Measurements from ENCODE around the gene KIAA0513. TPM values are rescaled to one million over a fixed set of nuclear protein-coding genes. Genes with fewer than 3 reads are reported as not detected.

The KIAA0513 gene
- total RNA-seq, 1 experiment from 2014 or later = 8.7 TPM

GRCh38 chr16:85101956-85102630 is 74.5 kb downstream of the KIAA0513 start:
- Histone ChIP-seq H3K36me3 (ENCODE audit: control insufficient read depth, insufficient read depth, low read length) (no peaks in the 10 kb centered on the region), H3K4me3 (ENCODE audit: low read depth in 2 of 2, low read length in 2 of 2) (no peak overlapping the region), H3K4me1 (ENCODE audit: control insufficient read depth, insufficient read depth, low read length) (no peaks in the 10 kb centered on the region), H3K27ac (ENCODE audit: low read length) (no peak overlapping the region), H3K9me3 (ENCODE audit: control insufficient read depth, insufficient read depth, low read depth, low read length) (no peaks in the 10 kb centered on the region), H3K27me3 (ENCODE audit: control insufficient read depth, insufficient read depth, low read length) (no peaks in the 10 kb centered on the region)
- ChIA-PET POLR2A (interaction anchor here (0.5 kb wide), 1 partner anchor 37 kb away, joined by 3 read pairs; no protein-coding TSS in a partner anchor), CTCF (no interaction called here)
- DNase-seq (ENCODE audit: low read depth, low spot score) (no peak), ATAC-seq (no peak)
- no TSS peak for BruUV-seq (replicated peaks)
- in situ Hi-C loops (cut with HindIII; ENCODE audit: low pct_unique_long_range_greater_than_20kb, low sequenced_read_pairs) (no loop called here), intact Hi-C loops (cut with micrococcal nuclease; ENCODE audit: unreplicated experiment) (no loop called here)
- TF ChIP-seq CTCF (IDR thresholded peaks at IDR 0.05) (no peak), POLR2AphosphoS5 (IDR thresholded peaks at IDR 0.05; ENCODE audit: low read depth, low read length) (no peak), REST (IDR thresholded peaks at IDR 0.05; ENCODE audit: insufficient read depth in 1 of 2, low read depth in 2 of 2, low read length in 1 of 2) (no peak)

DNA sequence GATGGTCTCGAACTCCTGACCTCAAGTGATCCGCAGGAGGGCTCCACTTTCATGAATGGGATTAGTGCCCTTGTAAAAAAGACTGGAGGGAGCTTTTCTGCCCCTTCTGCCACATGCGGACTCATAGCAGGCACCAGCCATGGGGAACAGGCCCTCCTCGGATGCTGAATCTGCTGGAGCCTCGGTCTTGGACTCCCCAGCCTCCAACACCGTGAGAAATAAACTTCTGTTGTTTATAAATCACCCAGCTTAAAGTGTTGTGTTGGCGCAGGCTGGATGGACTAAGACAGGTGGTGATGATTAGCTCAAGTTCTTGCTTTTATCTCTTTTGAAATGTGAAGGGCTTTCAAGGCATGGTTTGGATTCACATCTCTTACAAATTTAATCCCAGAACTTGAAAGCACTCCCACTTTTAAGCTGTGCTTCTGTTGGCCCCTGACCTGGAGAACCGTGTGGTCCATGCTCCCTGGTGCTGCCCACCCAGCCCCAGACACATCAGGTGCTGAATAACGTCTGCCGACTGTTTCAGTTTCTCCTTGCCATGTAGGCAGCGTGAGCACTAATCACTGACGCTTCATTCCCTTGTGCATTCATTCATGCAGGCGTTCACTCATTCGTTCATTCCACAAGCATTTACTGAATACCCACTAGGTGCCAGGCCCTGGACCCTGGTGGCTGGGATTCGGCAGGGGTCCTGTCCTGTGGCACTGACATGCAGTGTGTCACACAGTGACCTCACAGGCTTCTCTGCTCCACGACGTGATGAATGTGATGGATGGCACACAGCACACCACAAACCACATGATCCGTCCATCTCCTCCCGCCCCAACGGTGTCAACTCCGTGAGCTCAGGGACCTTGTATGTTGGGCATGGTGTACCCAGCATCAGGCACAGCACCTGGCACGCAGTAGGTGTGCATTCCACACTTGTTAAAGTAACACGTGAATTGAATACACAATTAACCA is 75.8 kb downstream of the KIAA0513 start:
- Histone ChIP-seq H3K4me3 (ENCODE audit: low read depth in 2 of 2, low read length in 2 of 2) (no peak overlapping the region), H3K27me3 (ENCODE audit: control insufficient read depth, insufficient read depth, low read length) (no peaks in the 10 kb centered on the region), H3K36me3 (ENCODE audit: control insufficient read depth, insufficient read depth, low read length) (no peaks in the 10 kb centered on the region), H3K27ac (ENCODE audit: low read length) (no peak overlapping the region), H3K4me1 (ENCODE audit: control insufficient read depth, insufficient read depth, low read length) (no peaks in the 10 kb centered on the region), H3K9me3 (ENCODE audit: control insufficient read depth, insufficient read depth, low read depth, low read length) (no peaks in the 10 kb centered on the region)
- BruUV-seq (replicated peaks) = no TSS peak
- no peak for TF ChIP-seq POLR2AphosphoS5 (IDR thresholded peaks at IDR 0.05; ENCODE audit: low read depth, low read length)
- TF ChIP-seq CTCF (IDR thresholded peaks at IDR 0.05) = no peak
- TF ChIP-seq TCF7L2 (IDR thresholded peaks at IDR 0.05; ENCODE audit: low read depth, low read length) = no peak
- no peak for TF ChIP-seq SIN3A (IDR thresholded peaks at IDR 0.05; ENCODE audit: borderline replicate concordance, insufficient read depth, low read depth, low read length)
- no peak for TF ChIP-seq REST (IDR thresholded peaks at IDR 0.05; ENCODE audit: insufficient read depth in 1 of 2, low read depth in 2 of 2, low read length in 1 of 2)
- ChIA-PET CTCF (interaction anchor here (0.6 kb wide), 2 partner anchors 19 to 25 kb away, joined by 3 to 4 read pairs; no protein-coding TSS in a partner anchor), POLR2A (no interaction called here)
- intact Hi-C loops (cut with micrococcal nuclease; ENCODE audit: unreplicated experiment) = no loop called here
- DNase-seq (ENCODE audit: low read depth, low spot score) = no peak
- in situ Hi-C loops (cut with HindIII; ENCODE audit: low pct_unique_long_range_greater_than_20kb, low sequenced_read_pairs) = no loop called here
- no peak for ATAC-seq
